Measurements from ENCODE around the gene RSKR.
A peak's percentile ranks its signal among the peaks of the same experiment; 100 is the strongest.

RSKR gene

GRCh38 chr17:28571361-28572122 lies 42.4 kb downstream of the RSKR start, which contains the start of gene PIGS:
Gene PIGS (minus strand): TSS chr17:28571524. CDS start chr17:28571496, 28 bp downstream.
- peak within 1 kb of the TSS; percentile 78 for H3K9ac ChIP-seq (ENCODE audit: low read length)
- H3K27ac ChIP-seq (ENCODE audit: low read depth, low read length), result peak within 1 kb of the TSS; percentile 33; the same call in 1 of the 2 replicates
- peak within 1 kb of the TSS; percentile 74 for H3K4me3 ChIP-seq (ENCODE audit: insufficient read depth, low read length, poor library complexity, severe bottlenecking)
- no peaks in the 10 kb centered on the region for H3K27me3 ChIP-seq (ENCODE audit: low read length)
- H3K4me2 ChIP-seq (ENCODE audit: low read depth, low read length, poor library complexity, severe bottlenecking), result peak within 1 kb of the TSS; percentile 81
- no peaks in the 10 kb centered on the region for H3K9me2 ChIP-seq (replicated peaks; ENCODE audit: insufficient read depth, low read length)
- H3F3A ChIP-seq (ENCODE audit: insufficient read depth), result peaks cover 20% of the 10 kb centered on the region
- H3K36me3 ChIP-seq (ENCODE audit: low read length), result no peaks in the 10 kb centered on the region
- 0 out of 2 replicates have a peak, but pooled peaks cover 5% of the 10 kb centered on the region for H4K20me1 ChIP-seq (ENCODE audit: low read depth, low read length)
- peaks cover 8% of the 10 kb centered on the region; the same call in 1 of the 2 replicates for H3K79me2 ChIP-seq (ENCODE audit: insufficient read depth, low read length)
- peak within 1 kb of the TSS; percentile 78 for H2AFZ ChIP-seq (ENCODE audit: low read depth, low read length, severe bottlenecking)
- no peak for TF ChIP-seq CTCF (IDR thresholded peaks at IDR 0.05; ENCODE audit: insufficient read depth, low read length, poor library complexity, severe bottlenecking)
- TF ChIP-seq EZH2phosphoT487 (conservative IDR thresholded peaks at IDR 0.05; ENCODE audit: low read length), result no peak
- no peaks in the 10 kb centered on the region for H3K9me3 ChIP-seq (ENCODE audit: insufficient read depth, low read length)

- peaks cover 20% of the 10 kb centered on the region for H3F3A ChIP-seq (ENCODE audit: insufficient read depth)
- 0 out of 2 replicates have a peak, but pooled peaks cover 5% of the 10 kb centered on the region for H4K20me1 ChIP-seq (ENCODE audit: low read depth, low read length)
- no peaks in the 10 kb centered on the region for H3K36me3 ChIP-seq (ENCODE audit: low read length)
- TF ChIP-seq EZH2phosphoT487 (conservative IDR thresholded peaks at IDR 0.05; ENCODE audit: low read length), result no peak
- TF ChIP-seq CTCF (IDR thresholded peaks at IDR 0.05; ENCODE audit: insufficient read depth, low read length, poor library complexity, severe bottlenecking), result no peak
- no peaks in the 10 kb centered on the region for H3K9me3 ChIP-seq (ENCODE audit: insufficient read depth, low read length)
- H3K9ac ChIP-seq (ENCODE audit: low read length), result peak overlapping the region; percentile 78
- peak overlapping the region; percentile 81 for H3K4me2 ChIP-seq (ENCODE audit: low read depth, low read length, poor library complexity, severe bottlenecking)
- peak overlapping the region; percentile 33; the same call in 1 of the 2 replicates for H3K27ac ChIP-seq (ENCODE audit: low read depth, low read length)
- no peaks in the 10 kb centered on the region for H3K9me2 ChIP-seq (replicated peaks; ENCODE audit: insufficient read depth, low read length)
- H2AFZ ChIP-seq (ENCODE audit: low read depth, low read length, severe bottlenecking), result peak overlapping the region; percentile 78
- no peaks in the 10 kb centered on the region for H3K27me3 ChIP-seq (ENCODE audit: low read length)
- peak overlapping the region; percentile 74 for H3K4me3 ChIP-seq (ENCODE audit: insufficient read depth, low read length, poor library complexity, severe bottlenecking)
- peaks cover 9% of the 10 kb centered on the region; the same call in 1 of the 2 replicates for H3K79me2 ChIP-seq (ENCODE audit: insufficient read depth, low read length)
Measured at GRCh38 chr17:28570716-28571360, 43.1 kb downstream of the RSKR start.

- Histone ChIP-seq H3K27me3 (ENCODE audit: low read length) (no peaks in the 10 kb centered on the region), H3K4me2 (ENCODE audit: low read depth, low read length, poor library complexity, severe bottlenecking) (peak overlapping the region; percentile 81), H3K9me3 (ENCODE audit: insufficient read depth, low read length) (no peaks in the 10 kb centered on the region), H3K36me3 (ENCODE audit: low read length) (no peaks in the 10 kb centered on the region), H4K20me1 (ENCODE audit: low read depth, low read length) (0 out of 2 replicates have a peak, but pooled peaks cover 5% of the 10 kb centered on the region), H3K27ac (ENCODE audit: low read depth, low read length) (no peak overlapping the region), H3F3A (ENCODE audit: insufficient read depth) (peaks cover 20% of the 10 kb centered on the region), H3K4me3 (ENCODE audit: insufficient read depth, low read length, poor library complexity, severe bottlenecking) (no peak overlapping the region), H3K79me2 (ENCODE audit: insufficient read depth, low read length) (peaks cover 18% of the 10 kb centered on the region; the same call in 1 of the 2 replicates), H2AFZ (ENCODE audit: low read depth, low read length, severe bottlenecking) (no peak overlapping the region), H3K9me2 (replicated peaks; ENCODE audit: insufficient read depth, low read length) (no peaks in the 10 kb centered on the region), H3K9ac (ENCODE audit: low read length) (no peak overlapping the region)
- TF ChIP-seq CTCF (IDR thresholded peaks at IDR 0.05; ENCODE audit: insufficient read depth, low read length, poor library complexity, severe bottlenecking) (no peak), EZH2phosphoT487 (conservative IDR thresholded peaks at IDR 0.05; ENCODE audit: low read length) (no peak)
Measured at GRCh38 chr17:28569446-28569845, 44.5 kb downstream of the RSKR start.
